Type B pancreatic cell (in vitro differentiated cells): Measurements from ENCODE around the gene HEATR5B. TPM values are rescaled to one million over a fixed set of nuclear protein-coding genes. Genes with fewer than 3 reads are reported as not detected.

Source experiments
- DNase-seq: peaks from one replicate; pipeline ENCODE4 v3.0.0; 2021; ENCODE audit warnings: mixed read lengths; ENCODE audit not compliant: unreplicated experiment; ENCODE audit errors: extremely low spot score
- H3K27ac Mint-ChIP-seq: 2 replicates; pipeline ENCODE4 v1.8.0; 2021; ENCODE audit warnings: mild to moderate bottlenecking, mixed read lengths
- H3K27me3 Mint-ChIP-seq: 2 replicates; pipeline ENCODE4 v1.8.0; 2021; ENCODE audit warnings: mixed read lengths
- H3K36me3 Mint-ChIP-seq: 2 replicates; pipeline ENCODE4 v1.8.0; 2021; ENCODE audit warnings: mixed read lengths
- H3K4me1 Mint-ChIP-seq: one replicate; pipeline ENCODE4 v1.8.0; 2021; ENCODE audit warnings: mixed read lengths; ENCODE audit not compliant: unreplicated experiment
- H3K4me3 Mint-ChIP-seq: 2 replicates; pipeline ENCODE4 v1.8.0; 2021; ENCODE audit warnings: mild to moderate bottlenecking, mixed read lengths
- H3K9me3 Mint-ChIP-seq: 2 replicates; pipeline ENCODE4 v1.8.0; 2021; ENCODE audit warnings: mixed read lengths
- CTCF ChIP-seq: fragments of 200-600 bp; sonication (generic); conservative IDR thresholded peaks from 2 replicates; pipeline ENCODE4 v1.5.0; 2021; ENCODE audit warnings: antibody characterized with exemption, mild to moderate bottlenecking
- total RNA-seq: library from RNA; stranded (reverse); gene quantifications from 2 replicates; pipeline ENCODE4 v1.2.1, GENCODE V29; 2021; ENCODE audit warnings: low replicate concordance

HEATR5B gene
- total RNA-seq, 1 donor from 2014 or later: 18.9 TPM

DNA sequence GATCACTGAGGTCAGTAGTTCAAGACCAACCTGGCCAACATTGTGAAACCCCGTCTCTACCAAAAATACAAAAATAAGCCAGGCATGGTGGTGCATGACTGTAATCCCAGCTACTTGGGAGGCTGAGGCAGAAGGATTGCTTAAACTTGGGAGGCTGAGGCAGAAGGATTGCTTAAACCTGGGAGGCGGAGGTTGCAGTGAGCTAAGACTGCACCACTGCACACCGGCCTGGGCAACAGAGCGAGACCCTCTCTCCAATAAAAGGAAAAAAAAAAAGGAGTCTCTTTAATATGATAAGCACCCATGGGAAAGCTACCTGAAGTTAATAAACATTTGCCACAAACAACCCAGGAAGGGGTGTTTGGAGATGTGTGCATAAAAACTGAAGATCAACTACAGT is 120.4 kb downstream of the HEATR5B start:
- peaks cover 4% of the 10 kb centered on the region for H3K27me3 Mint-ChIP-seq
- DNase-seq: no peak
- peaks cover 5% of the 10 kb centered on the region for H3K36me3 Mint-ChIP-seq
- H3K9me3 Mint-ChIP-seq: peaks cover 4% of the 10 kb centered on the region
- peak overlapping the region; percentile 97 for H3K27ac Mint-ChIP-seq
- H3K4me3 Mint-ChIP-seq: peak overlapping the region; percentile 97
- H3K4me1 Mint-ChIP-seq: peaks cover 38% of the 10 kb centered on the region
- no peak for TF ChIP-seq CTCF

GRCh38 chr2:36963106-36963505 is 121.1 kb downstream of the HEATR5B start:
- peak overlapping the region; percentile 84 for H3K4me3 Mint-ChIP-seq
- peaks cover 4% of the 10 kb centered on the region for H3K9me3 Mint-ChIP-seq
- peaks cover 4% of the 10 kb centered on the region for H3K27me3 Mint-ChIP-seq
- peaks cover 5% of the 10 kb centered on the region for H3K36me3 Mint-ChIP-seq
- H3K4me1 Mint-ChIP-seq: peaks cover 38% of the 10 kb centered on the region
- H3K27ac Mint-ChIP-seq: peak overlapping the region; percentile 97
- DNase-seq: no peak
- no peak for TF ChIP-seq CTCF

DNA sequence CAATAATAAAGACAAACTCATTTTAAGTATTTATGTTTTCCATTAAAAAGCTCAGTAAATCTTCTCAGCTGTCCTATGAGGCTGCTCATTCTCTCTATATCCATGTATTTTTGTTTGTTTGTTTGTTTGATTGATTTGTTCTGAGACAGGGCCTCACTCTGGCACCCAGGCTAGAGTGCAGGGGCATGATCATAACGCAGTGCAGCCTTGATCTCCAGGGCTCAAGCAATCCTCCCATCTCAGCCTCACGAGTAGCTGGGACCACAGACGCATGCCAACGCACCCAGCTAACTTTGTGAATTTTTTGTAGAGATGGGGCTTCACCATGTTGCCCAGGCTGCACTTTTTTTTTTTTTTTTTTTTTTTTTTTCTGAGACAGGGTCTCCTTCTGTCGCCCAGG is 123.4 kb downstream of the HEATR5B start:
- no peak for TF ChIP-seq CTCF
- Mint-ChIP-seq H3K9me3 (peaks cover 4% of the 10 kb centered on the region), H3K27ac (no peak overlapping the region), H3K36me3 (peaks cover 5% of the 10 kb centered on the region), H3K4me3 (no peak overlapping the region), H3K27me3 (no peaks in the 10 kb centered on the region), H3K4me1 (peaks cover 31% of the 10 kb centered on the region)
- no peak for DNase-seq

DNA sequence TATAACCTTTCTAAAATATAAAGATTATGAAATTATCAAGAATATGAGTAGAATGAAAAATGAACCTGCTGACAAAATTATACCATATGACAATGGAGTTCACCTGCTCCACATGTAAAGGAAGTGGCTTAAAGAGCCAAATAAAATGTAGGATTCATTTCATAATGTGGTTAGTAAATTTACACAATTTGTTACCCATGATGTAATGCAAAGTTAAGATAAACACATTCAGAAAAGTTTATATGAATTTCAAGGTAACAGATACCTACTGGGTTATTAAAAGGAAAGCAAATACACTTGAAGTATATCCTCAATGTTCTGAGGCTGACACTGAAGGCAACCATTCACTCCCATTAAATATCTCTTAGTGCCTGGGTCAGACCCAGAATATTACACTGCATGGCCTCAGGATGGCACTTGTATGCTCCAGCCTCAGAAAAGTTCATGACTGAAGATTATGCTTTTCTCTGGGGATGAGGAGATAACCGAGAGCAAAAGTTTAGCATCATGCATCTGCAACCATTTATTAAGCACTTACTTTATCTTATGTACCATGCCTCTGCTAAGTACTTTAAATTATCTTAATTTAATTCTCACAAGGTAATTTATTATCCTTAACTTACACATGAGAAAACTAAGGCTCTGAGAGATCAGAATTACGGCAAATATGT is 124.0 kb downstream of the HEATR5B start:
- no peak for DNase-seq
- no peak for TF ChIP-seq CTCF
- Mint-ChIP-seq H3K4me3 (no peak overlapping the region), H3K27ac (peak overlapping the region; percentile 35), H3K27me3 (no peaks in the 10 kb centered on the region), H3K36me3 (peaks cover 9% of the 10 kb centered on the region), H3K4me1 (peaks cover 33% of the 10 kb centered on the region), H3K9me3 (peaks cover 4% of the 10 kb centered on the region)

DNA sequence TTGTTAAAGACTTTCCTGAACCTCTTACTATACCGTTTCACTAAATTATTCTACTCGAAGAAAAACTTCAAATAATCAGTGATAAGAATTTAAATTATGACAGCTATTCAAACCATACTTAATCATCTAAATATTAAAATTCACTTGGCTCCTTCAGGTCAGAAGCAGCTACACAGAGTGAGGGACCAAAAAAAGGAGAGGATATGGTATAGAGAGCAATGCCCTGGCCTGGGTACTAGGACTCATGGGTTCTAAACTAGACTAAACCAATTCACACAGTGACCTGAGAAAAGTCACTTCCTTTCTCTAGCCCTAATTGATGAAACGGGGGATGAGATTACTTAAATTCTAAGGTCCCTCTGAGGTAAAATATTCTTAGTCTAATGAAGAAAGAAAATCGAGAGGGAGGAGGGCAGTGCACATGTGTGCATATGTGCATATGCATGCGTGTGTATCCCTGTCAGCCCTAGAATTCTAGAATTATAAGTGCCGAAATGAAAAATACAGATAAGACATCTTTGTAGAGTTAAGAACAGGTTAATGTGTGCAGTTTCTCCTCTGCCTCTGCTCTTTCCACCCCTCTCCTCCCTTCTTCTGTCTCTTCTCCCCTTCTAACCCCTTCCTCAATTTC is 129.1 kb downstream of the HEATR5B start:
- DNase-seq: no peak
- TF ChIP-seq CTCF: no peak
- Mint-ChIP-seq H3K36me3 (peaks cover 8% of the 10 kb centered on the region), H3K9me3 (no peaks in the 10 kb centered on the region), H3K4me3 (no peak overlapping the region), H3K27me3 (no peaks in the 10 kb centered on the region), H3K4me1 (peaks cover 28% of the 10 kb centered on the region), H3K27ac (peak overlapping the region; percentile 79)
